ENCODE results near the gene TMBIM1. TPM values are rescaled to one million over a fixed set of nuclear protein-coding genes. Genes with fewer than 3 reads are reported as not detected.

The TMBIM1 gene, protein sequence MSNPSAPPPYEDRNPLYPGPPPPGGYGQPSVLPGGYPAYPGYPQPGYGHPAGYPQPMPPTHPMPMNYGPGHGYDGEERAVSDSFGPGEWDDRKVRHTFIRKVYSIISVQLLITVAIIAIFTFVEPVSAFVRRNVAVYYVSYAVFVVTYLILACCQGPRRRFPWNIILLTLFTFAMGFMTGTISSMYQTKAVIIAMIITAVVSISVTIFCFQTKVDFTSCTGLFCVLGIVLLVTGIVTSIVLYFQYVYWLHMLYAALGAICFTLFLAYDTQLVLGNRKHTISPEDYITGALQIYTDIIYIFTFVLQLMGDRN
- 96.1 and 112 TPM in 2 replicates for total RNA-seq

DNA sequence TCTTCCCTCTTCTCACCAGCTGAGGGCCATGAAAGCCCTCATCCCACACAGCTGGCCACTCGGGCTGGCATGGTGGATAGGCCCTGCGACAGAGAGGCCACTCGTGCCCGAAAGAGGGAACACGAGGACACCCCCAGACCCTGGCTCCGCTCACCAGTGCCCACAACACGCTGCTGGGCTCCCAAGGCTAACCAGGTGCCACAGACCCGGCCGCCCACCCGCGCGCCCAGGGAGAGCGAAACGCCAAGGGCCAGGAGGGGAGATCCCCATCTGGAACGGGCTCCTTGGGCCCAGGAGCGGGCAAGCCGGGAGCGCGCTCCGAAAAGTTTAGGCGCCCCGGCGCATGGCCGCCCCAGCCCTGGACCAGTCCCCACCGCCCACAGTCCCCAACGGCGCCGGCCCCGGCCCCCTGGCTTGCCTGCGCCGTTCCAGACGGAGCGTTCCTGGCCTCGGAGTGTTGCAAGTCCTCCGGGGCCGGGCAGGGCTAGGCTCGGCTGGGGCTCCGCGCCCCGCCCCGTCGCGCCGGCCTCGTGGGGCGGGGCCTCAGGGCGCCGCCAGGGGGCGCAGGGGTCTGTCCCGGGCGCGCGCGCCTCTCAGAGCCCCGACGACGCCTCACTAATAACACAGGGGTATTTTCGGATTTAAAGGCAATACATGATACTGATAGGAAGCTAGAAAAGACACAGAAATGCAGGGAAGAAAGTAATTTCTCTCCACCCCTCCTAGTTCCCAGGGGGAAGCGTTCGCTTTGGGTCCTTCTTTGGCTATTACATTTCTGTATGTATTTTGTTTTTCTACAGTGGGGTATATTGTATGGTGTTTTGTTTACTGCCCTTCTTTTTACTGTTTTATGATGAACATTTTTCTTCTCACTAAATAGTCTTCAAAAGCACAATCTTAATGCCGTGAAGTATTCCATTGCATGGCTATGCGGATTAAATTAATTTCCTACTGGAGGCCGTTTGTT lies at the start of gene TMBIM1:
TMBIM1 (minus strand) TSS at position 456 of the 967 bp plus-strand sequence. CDS start 10,362 bp downstream, outside the sequence.

DNA sequence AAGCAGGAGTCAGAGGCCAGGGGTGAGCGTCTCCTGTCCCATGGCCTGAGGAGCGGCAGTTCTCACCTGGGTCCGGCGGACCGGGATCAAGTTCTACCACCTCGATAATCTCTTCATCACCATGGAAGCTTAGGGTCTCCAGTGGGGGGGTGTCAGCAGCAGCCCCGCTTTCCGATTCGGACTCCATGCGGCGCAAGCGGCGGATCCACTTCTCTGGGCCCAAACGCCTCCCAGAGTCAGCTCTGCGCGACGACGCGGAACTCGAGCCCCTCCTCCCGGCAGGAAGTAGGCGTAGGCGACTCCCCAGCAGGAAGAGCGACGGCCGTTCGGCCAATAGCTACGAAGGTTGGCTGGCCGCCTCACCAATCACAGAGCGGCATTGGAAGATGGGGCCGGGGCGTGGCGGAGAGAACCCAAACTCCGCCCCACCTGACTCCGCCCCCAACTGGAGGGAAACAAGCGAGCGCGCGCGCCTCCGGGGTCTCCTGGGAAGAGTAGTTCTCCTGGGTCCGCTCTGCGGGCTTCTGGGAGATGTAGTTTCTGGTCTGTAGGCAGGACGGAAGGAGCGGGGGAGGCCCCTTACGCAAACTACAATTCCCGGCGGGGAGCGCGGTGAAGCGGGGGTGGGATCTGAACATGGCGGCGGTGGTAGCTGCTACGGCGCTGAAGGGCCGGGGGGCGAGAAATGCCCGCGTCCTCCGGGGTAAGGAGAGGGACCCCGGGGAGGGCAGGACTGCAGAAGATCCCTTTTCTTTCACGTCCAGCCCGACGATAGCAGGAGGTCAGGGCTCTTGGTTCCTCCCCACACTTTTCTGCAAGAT lies 22.2 kb downstream of the TMBIM1 start, which contains the start of the genes AAMP and PNKD:
AAMP (minus strand) TSS at position 238 of the 821 bp plus-strand sequence; CDS start at position 187, 51 bp downstream.
PNKD (plus strand) TSS at position 620 of the 821 bp plus-strand sequence; CDS start at position 637, 17 bp downstream.

DNA sequence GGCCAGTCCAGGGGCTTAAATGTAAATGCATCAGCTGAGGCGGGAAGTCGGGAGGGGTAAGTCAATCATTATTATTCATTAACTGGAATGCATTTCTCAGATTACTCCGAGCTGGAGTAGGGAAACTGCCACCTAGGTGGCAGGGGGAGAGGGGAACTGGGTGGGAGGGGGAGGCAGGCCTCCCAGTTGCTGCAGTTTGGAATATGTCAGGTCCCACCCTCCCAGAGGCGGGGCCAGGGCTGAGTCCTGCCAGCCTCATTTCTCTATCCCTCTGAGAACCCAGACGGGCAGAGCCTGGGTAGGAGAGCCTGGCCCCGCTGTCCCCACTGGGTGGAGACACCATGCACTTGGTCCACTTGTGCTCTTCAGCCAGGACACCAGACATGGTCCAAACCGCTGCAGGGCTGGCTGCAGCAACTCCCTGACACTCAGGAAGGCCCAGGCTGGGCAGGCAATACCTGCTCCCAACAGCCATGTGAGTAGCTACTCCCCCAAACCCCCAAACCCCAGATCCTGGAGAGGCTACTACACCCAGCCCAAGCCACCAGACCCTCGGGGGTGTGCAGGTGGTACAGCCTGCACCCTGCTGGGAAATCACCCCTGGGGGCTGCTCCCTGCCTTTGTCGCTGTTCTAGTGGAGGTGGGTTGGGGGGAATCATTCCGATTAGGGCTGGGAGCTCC lies 31.4 kb downstream of the TMBIM1 start, which contains the start of gene GPBAR1:
GPBAR1 (plus strand) TSS at position 274 of the 681 bp plus-strand sequence. CDS start 1,710 bp downstream, outside the sequence.

Other genes starting within 250 kb of the TMBIM1 start
- not detected in 2 replicates for gene RUFY4, start 223.2 kb downstream of the TMBIM1 start, total RNA-seq
- not detected in 2 replicates for gene CXCR2, start 166.5 kb downstream of the TMBIM1 start, total RNA-seq
- not detected in 2 replicates for gene CXCR1, start 125.5 kb downstream of the TMBIM1 start, total RNA-seq
- 454 and 509 TPM in 2 replicates for gene ARPC2, start 75.3 kb downstream of the TMBIM1 start, total RNA-seq
- gene GPBAR1, start 31.5 kb downstream of the TMBIM1 start, total RNA-seq = 0.15 TPM in 1 of 2 replicates, not detected in the other
- gene AAMP, start 22.4 kb downstream of the TMBIM1 start, total RNA-seq = 148 and 151 TPM in 2 replicates
- 20.8 and 22.1 TPM in 2 replicates for gene PNKD, start 22.0 kb downstream of the TMBIM1 start, total RNA-seq
- not detected in 2 replicates for gene CATIP, start 64.4 kb upstream of the TMBIM1 start, total RNA-seq
- gene SLC11A1, start 89.8 kb upstream of the TMBIM1 start, total RNA-seq = 0.32 TPM in 1 of 2 replicates, not detected in the other
- gene CTDSP1, start 107.4 kb upstream of the TMBIM1 start, total RNA-seq = 35.7 and 42.2 TPM in 2 replicates
- not detected in 2 replicates for gene VIL1, start 126.6 kb upstream of the TMBIM1 start, total RNA-seq

Data from epithelial cell of umbilical artery (primary cell).